ENCODE measurements around the gene CD247.

CD247 gene

GRCh38 chr1:167503626-167504466, 14.5 kb downstream of the CD247 start:
- no peaks in the 10 kb centered on the region for H3F3A ChIP-seq (ENCODE audit: low read depth)
- H3K79me2 ChIP-seq (ENCODE audit: insufficient read depth, low read length): peaks cover 97% of the 10 kb centered on the region
- peaks cover 51% of the 10 kb centered on the region; the same call in 1 of the 2 replicates for H3K36me3 ChIP-seq (ENCODE audit: insufficient read depth, low read length)
- H3K9ac ChIP-seq (ENCODE audit: low read depth, low read length, poor library complexity, severe bottlenecking): no peak overlapping the region
- H4K20me1 ChIP-seq (ENCODE audit: insufficient read depth, low read length, poor library complexity, severe bottlenecking): peaks cover 35% of the 10 kb centered on the region
- no peaks in the 10 kb centered on the region for H3K27me3 ChIP-seq (ENCODE audit: insufficient read depth, low read length, poor library complexity, severe bottlenecking)
- TF ChIP-seq EZH2phosphoT487 (IDR thresholded peaks at IDR 0.05; ENCODE audit: borderline replicate concordance) (no peak), CTCF (conservative IDR thresholded peaks at IDR 0.05; ENCODE audit: low read length) (no peak)
- no peak overlapping the region for H3K4me3 ChIP-seq (ENCODE audit: low read length, poor library complexity, severe bottlenecking)
- no peak overlapping the region for H3K4me2 ChIP-seq (ENCODE audit: low read depth, low read length, poor library complexity, severe bottlenecking)
- H3K9me2 ChIP-seq (replicated peaks; ENCODE audit: low read depth, low read length): no peaks in the 10 kb centered on the region
- no peaks in the 10 kb centered on the region for H3K9me3 ChIP-seq (ENCODE audit: insufficient read depth, low read depth, low read length)
- H3K4me1 ChIP-seq (ENCODE audit: insufficient read depth, low read length, poor library complexity, severe bottlenecking): peaks cover 13% of the 10 kb centered on the region
- H2AFZ ChIP-seq (ENCODE audit: low read length): no peak overlapping the region

- Histone ChIP-seq H3K4me1 (ENCODE audit: insufficient read depth, low read length, poor library complexity, severe bottlenecking) (peaks cover 14% of the 10 kb centered on the region), H2AFZ (ENCODE audit: low read length) (no peak overlapping the region), H3K9me2 (replicated peaks; ENCODE audit: low read depth, low read length) (no peaks in the 10 kb centered on the region), H3K36me3 (ENCODE audit: insufficient read depth, low read length) (peaks cover 51% of the 10 kb centered on the region; the same call in 1 of the 2 replicates), H3K4me2 (ENCODE audit: low read depth, low read length, poor library complexity, severe bottlenecking) (no peak overlapping the region), H3K9me3 (ENCODE audit: insufficient read depth, low read depth, low read length) (no peaks in the 10 kb centered on the region), H3K4me3 (ENCODE audit: low read length, poor library complexity, severe bottlenecking) (no peak overlapping the region), H3F3A (ENCODE audit: low read depth) (no peaks in the 10 kb centered on the region), H3K9ac (ENCODE audit: low read depth, low read length, poor library complexity, severe bottlenecking) (no peak overlapping the region), H4K20me1 (ENCODE audit: insufficient read depth, low read length, poor library complexity, severe bottlenecking) (peaks cover 34% of the 10 kb centered on the region), H3K27me3 (ENCODE audit: insufficient read depth, low read length, poor library complexity, severe bottlenecking) (no peaks in the 10 kb centered on the region), H3K79me2 (ENCODE audit: insufficient read depth, low read length) (peaks cover 97% of the 10 kb centered on the region)
- TF ChIP-seq CTCF (conservative IDR thresholded peaks at IDR 0.05; ENCODE audit: low read length) (no peak), EZH2phosphoT487 (IDR thresholded peaks at IDR 0.05; ENCODE audit: borderline replicate concordance) (no peak)
Measured at GRCh38 chr1:167502719-167503462, 15.4 kb downstream of the CD247 start.

GRCh38 chr1:167502192-167502551, 16.2 kb downstream of the CD247 start:
- peaks cover 51% of the 10 kb centered on the region; the same call in 1 of the 2 replicates for H3K36me3 ChIP-seq (ENCODE audit: insufficient read depth, low read length)
- no peaks in the 10 kb centered on the region for H3K27me3 ChIP-seq (ENCODE audit: insufficient read depth, low read length, poor library complexity, severe bottlenecking)
- TF ChIP-seq CTCF (conservative IDR thresholded peaks at IDR 0.05; ENCODE audit: low read length) (no peak), EZH2phosphoT487 (IDR thresholded peaks at IDR 0.05; ENCODE audit: borderline replicate concordance) (no peak)

More at GRCh38 chr1:167502192-167502551, 16.2 kb downstream of the CD247 start:
- H3K9ac ChIP-seq (ENCODE audit: low read depth, low read length, poor library complexity, severe bottlenecking): no peak overlapping the region
- H2AFZ ChIP-seq (ENCODE audit: low read length): no peak overlapping the region
- H3K9me3 ChIP-seq (ENCODE audit: insufficient read depth, low read depth, low read length): no peaks in the 10 kb centered on the region
- no peak overlapping the region for H3K4me3 ChIP-seq (ENCODE audit: low read length, poor library complexity, severe bottlenecking)
- no peaks in the 10 kb centered on the region for H3F3A ChIP-seq (ENCODE audit: low read depth)
- H3K4me2 ChIP-seq (ENCODE audit: low read depth, low read length, poor library complexity, severe bottlenecking): no peak overlapping the region
- H3K9me2 ChIP-seq (replicated peaks; ENCODE audit: low read depth, low read length): no peaks in the 10 kb centered on the region
- peaks cover 14% of the 10 kb centered on the region for H3K4me1 ChIP-seq (ENCODE audit: insufficient read depth, low read length, poor library complexity, severe bottlenecking)
- H4K20me1 ChIP-seq (ENCODE audit: insufficient read depth, low read length, poor library complexity, severe bottlenecking): peaks cover 39% of the 10 kb centered on the region
- H3K79me2 ChIP-seq (ENCODE audit: insufficient read depth, low read length): peaks cover 97% of the 10 kb centered on the region
